AG04450 (cell line): ENCODE measurements around the gene SLC22A23. TPM values are rescaled to one million over a fixed set of nuclear protein-coding genes. Genes with fewer than 3 reads are reported as not detected.

Experiments
- CTCF ChIA-PET: fragments of 300-600, 350-600 bp; formaldehyde crosslinking; extraction: SDS; loops from one replicate; lab custom pipeline; 2022; ENCODE audit warnings: antibody characterized with exemption, inconsistent platforms; lab: Charles Lee
- POLR2A ChIA-PET: fragments of 350-600 bp; formaldehyde crosslinking; extraction: SDS; loops from one replicate; lab custom pipeline; 2021; ENCODE audit warnings: antibody characterized with exemption, inconsistent platforms; lab: Yijun Ruan, JAX
- DNase-seq: peaks from one replicate; pipeline ENCODE4 v3.0.0-alpha.2; 2011; ENCODE audit warnings: low read depth, low spot score
- H3K27ac ChIP-seq: one replicate; pipeline ENCODE4 v1.5.1; 2012; ENCODE audit warnings: low read depth, low read length, control low read depth
- H3K27me3 ChIP-seq: one replicate; pipeline ENCODE4 v1.6.0; 2012; ENCODE audit warnings: low read length; ENCODE audit not compliant: control insufficient read depth, insufficient read depth
- H3K4me3 ChIP-seq: 2 replicates; pipeline ENCODE4 v1.5.1; 2011; ENCODE audit warnings: mild to moderate bottlenecking, low read depth, low read length, control low read depth
- H3K9me3 ChIP-seq: 2 replicates; pipeline ENCODE4 v1.5.1; 2012; ENCODE audit warnings: low read length; ENCODE audit not compliant: control insufficient read depth, insufficient read depth
- polyA plus RNA-seq: library from polyadenylated mRNA; depleted of rRNA; stranded (reverse); fragments of >200 nt; gene quantifications from 2 replicates; pipeline ENCODE4 v1.2.3, GENCODE V29; 2011
- TF ChIP-seq, protein P1 (sequence below): IDR thresholded peaks from 2 replicates; pipeline ENCODE4 v1.5.1; 2011; ENCODE audit warnings: low read depth, low read length, control low read depth, inconsistent platforms

The SLC22A23 gene
- polyA plus RNA-seq, 1 experiment: not detected

DNA sequence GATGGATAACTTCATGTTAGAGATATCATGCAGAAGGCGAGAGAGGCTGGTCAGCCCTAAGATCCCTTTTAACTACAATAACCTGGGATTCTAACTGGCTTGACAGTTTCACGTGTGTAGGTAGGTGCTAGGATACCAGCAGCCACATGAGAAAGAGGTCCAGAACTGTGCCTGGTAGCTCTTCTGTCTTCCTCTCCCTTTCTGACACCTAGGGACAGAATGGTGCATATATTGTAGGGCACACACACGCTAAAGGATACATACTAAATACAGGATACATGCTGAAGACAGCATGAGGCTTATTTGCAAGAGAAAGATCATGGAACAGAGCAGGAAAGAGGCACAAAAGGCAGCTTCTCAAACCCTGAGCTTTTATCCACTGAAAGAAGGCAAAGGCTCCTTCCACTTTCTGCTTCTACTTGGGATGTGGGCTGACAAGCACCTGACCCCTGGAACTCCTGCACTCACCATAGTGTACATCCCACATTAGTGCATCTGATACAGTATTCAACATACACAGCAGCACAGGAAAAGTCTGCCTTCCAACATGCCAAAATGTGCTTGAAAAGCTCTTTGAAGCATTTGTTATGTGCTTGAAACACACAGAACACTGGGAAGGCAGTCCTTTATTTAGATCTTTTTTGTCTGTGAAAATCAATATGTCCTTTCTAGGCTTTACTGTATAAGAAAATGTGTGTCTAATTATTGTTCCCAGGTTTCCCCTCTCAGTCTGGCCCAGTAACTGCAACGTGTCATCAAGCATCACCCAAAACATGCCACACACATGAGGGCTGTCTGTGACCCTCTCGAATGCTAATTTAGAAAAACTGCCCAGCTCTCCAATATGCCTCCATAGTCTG lies 3.2 kb downstream of the SLC22A23 start:
- H3K4me3 ChIP-seq: no peak overlapping the region
- no peak for DNase-seq
- CTCF ChIA-PET: no interaction called here
- POLR2A ChIA-PET: no interaction called here
- no peaks in the 10 kb centered on the region; the same call in 1 of the 2 replicates for H3K9me3 ChIP-seq
- H3K27ac ChIP-seq: no peak overlapping the region
- TF ChIP-seq, protein P1, sequence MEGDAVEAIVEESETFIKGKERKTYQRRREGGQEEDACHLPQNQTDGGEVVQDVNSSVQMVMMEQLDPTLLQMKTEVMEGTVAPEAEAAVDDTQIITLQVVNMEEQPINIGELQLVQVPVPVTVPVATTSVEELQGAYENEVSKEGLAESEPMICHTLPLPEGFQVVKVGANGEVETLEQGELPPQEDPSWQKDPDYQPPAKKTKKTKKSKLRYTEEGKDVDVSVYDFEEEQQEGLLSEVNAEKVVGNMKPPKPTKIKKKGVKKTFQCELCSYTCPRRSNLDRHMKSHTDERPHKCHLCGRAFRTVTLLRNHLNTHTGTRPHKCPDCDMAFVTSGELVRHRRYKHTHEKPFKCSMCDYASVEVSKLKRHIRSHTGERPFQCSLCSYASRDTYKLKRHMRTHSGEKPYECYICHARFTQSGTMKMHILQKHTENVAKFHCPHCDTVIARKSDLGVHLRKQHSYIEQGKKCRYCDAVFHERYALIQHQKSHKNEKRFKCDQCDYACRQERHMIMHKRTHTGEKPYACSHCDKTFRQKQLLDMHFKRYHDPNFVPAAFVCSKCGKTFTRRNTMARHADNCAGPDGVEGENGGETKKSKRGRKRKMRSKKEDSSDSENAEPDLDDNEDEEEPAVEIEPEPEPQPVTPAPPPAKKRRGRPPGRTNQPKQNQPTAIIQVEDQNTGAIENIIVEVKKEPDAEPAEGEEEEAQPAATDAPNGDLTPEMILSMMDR: no peak
- peaks cover 52% of the 10 kb centered on the region for H3K27me3 ChIP-seq

GRCh38 chr6:3451498-3451897 lies 5.4 kb downstream of the SLC22A23 start:
- Histone ChIP-seq H3K27me3 (peaks cover 46% of the 10 kb centered on the region), H3K4me3 (no peak overlapping the region), H3K9me3 (peaks cover 4% of the 10 kb centered on the region), H3K27ac (no peak overlapping the region)
- CTCF ChIA-PET: no interaction called here
- POLR2A ChIA-PET: no interaction called here
- DNase-seq: no peak
- TF ChIP-seq, protein P1: no peak

- TF ChIP-seq, protein P1: no peak
- Histone ChIP-seq H3K9me3 (peaks cover 4% of the 10 kb centered on the region), H3K27me3 (peaks cover 43% of the 10 kb centered on the region), H3K27ac (no peak overlapping the region), H3K4me3 (no peak overlapping the region)
- DNase-seq: no peak
- ChIA-PET CTCF (no interaction called here), POLR2A (no interaction called here)
Observed at GRCh38 chr6:3450888-3451287, 6.0 kb downstream of the SLC22A23 start.

DNA sequence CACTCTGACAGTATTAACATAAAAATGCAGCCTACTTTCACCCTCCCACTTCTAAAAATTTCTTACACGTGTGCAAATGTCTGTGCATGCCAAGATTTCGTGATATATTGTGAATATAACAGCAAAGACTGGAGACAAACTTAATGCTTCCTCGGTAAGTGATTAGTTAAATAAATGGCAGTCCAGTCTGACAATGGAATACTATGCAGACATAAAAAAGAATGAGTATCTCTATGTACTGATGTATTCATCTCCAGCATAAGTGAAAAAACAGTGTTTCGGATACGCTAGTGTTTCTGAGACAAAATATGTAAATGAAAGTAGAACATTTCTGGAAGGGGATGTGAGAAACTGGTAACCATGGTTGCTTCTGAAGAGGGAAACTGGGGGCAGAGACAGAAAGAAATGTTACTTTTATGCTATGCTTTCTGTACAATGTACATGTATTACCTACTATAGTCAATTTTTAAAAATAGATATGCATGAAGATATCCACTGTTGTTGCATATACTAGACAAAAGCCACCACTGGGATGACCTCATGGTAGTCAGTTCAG lies 7.0 kb downstream of the SLC22A23 start:
- ChIA-PET CTCF (no interaction called here), POLR2A (no interaction called here)
- Histone ChIP-seq H3K27me3 (peaks cover 34% of the 10 kb centered on the region), H3K27ac (no peak overlapping the region), H3K4me3 (no peak overlapping the region), H3K9me3 (peaks cover 4% of the 10 kb centered on the region)
- TF ChIP-seq, protein P1: no peak
- no peak for DNase-seq

DNA sequence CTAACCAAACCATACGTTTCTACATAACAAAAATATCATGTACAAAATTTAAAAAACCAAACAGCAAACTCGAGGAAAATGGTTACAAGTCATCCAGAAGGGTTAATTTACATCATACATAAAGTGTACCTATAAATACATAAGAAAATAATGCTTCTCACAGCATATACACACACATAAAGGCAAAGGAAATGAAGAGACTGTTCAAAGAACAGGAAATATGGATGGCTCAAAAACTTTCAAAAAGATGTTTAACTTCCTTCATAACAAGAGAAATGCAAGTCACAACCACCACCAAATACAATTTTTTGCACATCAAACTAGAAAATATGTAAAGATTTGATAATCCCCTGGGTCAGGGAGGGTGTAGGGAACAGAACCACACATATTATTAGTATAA lies 7.5 kb downstream of the SLC22A23 start:
- Histone ChIP-seq H3K27me3 (peaks cover 33% of the 10 kb centered on the region), H3K4me3 (no peak overlapping the region), H3K27ac (no peak overlapping the region), H3K9me3 (peaks cover 4% of the 10 kb centered on the region)
- CTCF ChIA-PET: interaction anchor here (0.5 kb wide), 1 partner anchor 564 kb away, joined by 4 read pairs; no protein-coding TSS in a partner anchor
- POLR2A ChIA-PET: no interaction called here
- TF ChIP-seq, protein P1: no peak
- no peak for DNase-seq
